Peyer's patch (tissue), 4 donors: ENCODE measurements around the gene PRR35. TPM values are rescaled to one million over a fixed set of nuclear protein-coding genes. Genes with fewer than 3 reads are reported as not detected.
A peak's percentile ranks its signal among the peaks of the same experiment; 100 is the strongest.

Experiments
- DNase-seq, 3 donors: peaks; one replicate each; pipeline ENCODE4 v3.0.0-alpha.2; 2017 to 2019
- H3K27ac ChIP-seq, 4 donors: fragments of 200-600 bp; sonication (generic); one replicate each; pipeline ENCODE4 v1.5.1; 2016 to 2019
- H3K27me3 ChIP-seq, 2 donors: fragments of 200-600 bp; sonication (generic); one replicate each; pipeline ENCODE4 v1.5.1; 2019
- H3K36me3 ChIP-seq, 3 donors: fragments of 200-600 bp; sonication (generic); one replicate each; pipeline ENCODE4 v1.5.1; 2016 to 2019
- H3K4me1 ChIP-seq, 4 donors: fragments of 200-600 bp; sonication (generic); one replicate each; pipeline ENCODE4 v1.5.1; 2016 to 2019
- H3K4me3 ChIP-seq, 4 donors: fragments of 200-600 bp; sonication (generic); 1 replicate in 3 of 4; 2 replicates in 1 of 4; pipeline ENCODE4 v1.5.1; 2016 to 2019; ENCODE audit warnings: mild to moderate bottlenecking in 1 of 4
- H3K9me3 ChIP-seq, 4 donors: fragments of 200-600 bp; sonication (generic); one replicate each; pipeline ENCODE4 v1.5.1; 2016 to 2019; ENCODE audit warnings: mild to moderate bottlenecking in 1 of 4
- POLR2A ChIP-seq, 2 donors: fragments of 450-650 bp; IDR thresholded peaks; one replicate each; pipeline ENCODE4 v1.5.1; 2017; ENCODE audit warnings: antibody characterized with exemption in 2 of 2, mild to moderate bottlenecking in 2 of 2, moderate library complexity in 2 of 2
- total RNA-seq, 4 donors: library from RNA; depleted of rRNA; stranded (reverse); fragments of >200 nt; gene quantifications; one replicate each; pipeline ENCODE4 v1.1.0, GENCODE V29; 2016
- TF ChIP-seq, protein P1 (sequence below), 6 experiments: fragments of 450-650 bp in 4 of 6; fragments of 200-600 bp in 2 of 6; sonication (generic) in 1 of 6; IDR thresholded peaks; one replicate each; pipeline ENCODE4 v1.5.1; 2017 to 2019; ENCODE audit warnings: antibody characterized with exemption in 6 of 6, mild to moderate bottlenecking in 3 of 6, moderate library complexity in 1 of 6

PRR35 gene
- total RNA-seq, 4 donors from 2014 or later: not detected

DNA sequence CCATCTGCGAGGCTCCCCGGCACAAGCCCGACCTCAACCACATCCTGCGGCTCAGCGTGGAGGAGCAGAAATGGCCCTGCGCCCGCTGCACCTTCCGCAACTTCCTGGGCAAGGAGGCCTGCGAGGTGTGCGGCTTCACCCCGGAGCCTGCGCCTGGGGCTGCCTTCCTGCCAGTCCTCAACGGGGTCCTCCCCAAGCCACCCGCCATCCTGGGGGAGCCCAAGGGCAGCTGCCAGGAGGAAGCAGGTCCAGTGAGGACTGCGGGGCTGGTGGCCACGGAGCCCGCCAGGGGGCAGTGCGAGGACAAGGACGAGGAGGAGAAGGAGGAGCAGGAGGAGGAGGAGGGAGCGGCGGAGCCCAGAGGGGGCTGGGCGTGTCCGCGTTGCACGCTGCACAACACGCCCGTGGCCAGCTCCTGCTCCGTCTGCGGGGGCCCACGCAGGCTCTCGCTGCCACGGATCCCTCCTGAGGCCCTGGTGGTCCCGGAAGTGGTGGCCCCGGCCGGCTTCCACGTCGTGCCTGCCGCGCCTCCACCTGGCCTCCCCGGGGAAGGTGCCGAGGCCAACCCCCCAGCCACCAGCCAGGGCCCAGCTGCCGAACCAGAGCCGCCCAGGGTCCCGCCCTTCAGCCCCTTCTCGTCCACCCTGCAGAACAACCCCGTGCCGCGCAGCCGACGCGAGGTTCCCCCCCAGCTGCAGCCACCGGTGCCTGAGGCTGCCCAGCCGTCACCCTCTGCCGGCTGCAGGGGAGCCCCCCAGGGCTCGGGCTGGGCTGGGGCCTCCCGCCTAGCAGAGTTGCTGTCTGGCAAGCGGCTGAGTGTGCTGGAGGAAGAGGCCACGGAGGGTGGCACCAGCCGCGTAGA is 13.1 kb upstream of the PRR35 start:
- TF ChIP-seq POLR2A (IDR thresholded peaks at IDR 0.05): no peak
- TF ChIP-seq, protein P1, sequence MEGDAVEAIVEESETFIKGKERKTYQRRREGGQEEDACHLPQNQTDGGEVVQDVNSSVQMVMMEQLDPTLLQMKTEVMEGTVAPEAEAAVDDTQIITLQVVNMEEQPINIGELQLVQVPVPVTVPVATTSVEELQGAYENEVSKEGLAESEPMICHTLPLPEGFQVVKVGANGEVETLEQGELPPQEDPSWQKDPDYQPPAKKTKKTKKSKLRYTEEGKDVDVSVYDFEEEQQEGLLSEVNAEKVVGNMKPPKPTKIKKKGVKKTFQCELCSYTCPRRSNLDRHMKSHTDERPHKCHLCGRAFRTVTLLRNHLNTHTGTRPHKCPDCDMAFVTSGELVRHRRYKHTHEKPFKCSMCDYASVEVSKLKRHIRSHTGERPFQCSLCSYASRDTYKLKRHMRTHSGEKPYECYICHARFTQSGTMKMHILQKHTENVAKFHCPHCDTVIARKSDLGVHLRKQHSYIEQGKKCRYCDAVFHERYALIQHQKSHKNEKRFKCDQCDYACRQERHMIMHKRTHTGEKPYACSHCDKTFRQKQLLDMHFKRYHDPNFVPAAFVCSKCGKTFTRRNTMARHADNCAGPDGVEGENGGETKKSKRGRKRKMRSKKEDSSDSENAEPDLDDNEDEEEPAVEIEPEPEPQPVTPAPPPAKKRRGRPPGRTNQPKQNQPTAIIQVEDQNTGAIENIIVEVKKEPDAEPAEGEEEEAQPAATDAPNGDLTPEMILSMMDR (IDR thresholded peaks at IDR 0.05): peak in 4 of 6 experiments; percentile 40 to 77 (median 70)
- no peaks in the 10 kb centered on the region for H3K27me3 ChIP-seq
- no peaks in the 10 kb centered on the region for H3K9me3 ChIP-seq
- peaks cover 0 to 21% (median 0%) of the 10 kb centered on the region in 4 donors for H3K4me1 ChIP-seq
- peak overlapping the region in 2 of 4 donors; percentile 1 to 31 for H3K27ac ChIP-seq
- H3K36me3 ChIP-seq: peaks cover 0 to 59% (median 0%) of the 10 kb centered on the region in 3 donors
- DNase-seq: peak; percentile 49 to 89 (median 82)
- peak overlapping the region in 2 of 4 donors; percentile 18 to 19 for H3K4me3 ChIP-seq

DNA sequence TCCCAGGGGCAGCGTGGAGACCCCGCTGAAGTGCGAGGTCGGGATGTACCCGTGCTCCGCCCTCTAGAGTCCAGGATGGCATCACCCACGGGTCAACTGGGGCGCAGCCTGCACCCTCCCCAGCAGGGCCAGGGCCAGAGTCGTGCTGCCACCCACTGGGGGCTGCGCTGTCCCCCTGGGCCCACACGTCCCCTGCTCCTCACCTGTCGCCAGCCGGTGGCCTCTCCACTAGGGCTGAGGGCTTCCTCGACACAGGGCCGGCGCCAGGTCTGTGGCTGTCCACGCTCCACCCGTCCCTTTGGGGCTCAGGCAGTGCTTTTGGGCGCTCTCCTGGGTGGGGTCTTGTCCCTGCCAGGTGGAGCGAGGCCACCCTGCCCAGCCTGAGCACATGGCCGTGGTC is 11.6 kb upstream of the PRR35 start:
- no peak overlapping the region for H3K4me3 ChIP-seq
- no peak for DNase-seq
- H3K9me3 ChIP-seq: no peaks in the 10 kb centered on the region
- H3K27ac ChIP-seq: no peak overlapping the region
- TF ChIP-seq POLR2A (IDR thresholded peaks at IDR 0.05): no peak
- TF ChIP-seq, protein P1 (IDR thresholded peaks at IDR 0.05): no peak
- H3K36me3 ChIP-seq: peaks cover 0 to 71% (median 0%) of the 10 kb centered on the region in 3 donors
- H3K27me3 ChIP-seq: no peaks in the 10 kb centered on the region
- H3K4me1 ChIP-seq: peaks cover 0 to 16% (median 0%) of the 10 kb centered on the region in 4 donors

DNA sequence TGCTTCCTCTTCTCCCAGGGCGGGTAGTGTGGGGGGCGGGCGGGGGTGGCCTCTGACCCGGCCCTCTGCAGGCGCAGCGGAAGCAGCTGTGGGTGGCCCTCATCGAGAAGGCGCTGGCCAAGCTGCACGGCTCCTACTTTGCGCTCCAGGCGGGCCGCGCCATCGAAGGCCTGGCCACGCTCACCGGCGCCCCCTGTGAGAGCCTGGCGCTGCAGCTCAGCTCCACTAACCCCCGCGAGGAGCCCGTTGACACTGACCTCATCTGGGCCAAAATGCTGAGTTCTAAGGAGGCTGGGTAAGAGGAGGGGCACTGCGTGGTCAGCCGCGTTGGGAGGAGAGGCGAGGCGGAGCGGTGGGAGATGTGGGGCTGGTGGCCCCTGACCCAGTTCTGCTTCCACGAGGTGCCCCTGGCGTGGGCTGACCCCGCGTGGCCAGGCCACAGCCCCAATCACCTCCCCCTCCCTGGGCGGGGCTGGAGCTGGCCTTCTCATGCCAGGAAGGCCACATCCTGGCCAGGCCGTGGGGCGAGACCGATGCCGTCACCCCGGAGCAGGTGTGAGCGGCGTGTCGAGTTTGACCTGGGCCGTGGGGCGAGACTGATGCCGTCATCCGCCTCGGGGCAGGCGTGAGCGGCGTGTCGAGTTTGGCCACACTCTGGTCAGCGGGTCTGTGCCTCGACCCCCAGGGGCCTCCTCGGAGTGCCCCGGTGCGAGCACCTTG is 10.5 kb upstream of the PRR35 start:
- DNase-seq: no peak
- peaks cover 0 to 68% (median 0%) of the 10 kb centered on the region in 3 donors for H3K36me3 ChIP-seq

DNA sequence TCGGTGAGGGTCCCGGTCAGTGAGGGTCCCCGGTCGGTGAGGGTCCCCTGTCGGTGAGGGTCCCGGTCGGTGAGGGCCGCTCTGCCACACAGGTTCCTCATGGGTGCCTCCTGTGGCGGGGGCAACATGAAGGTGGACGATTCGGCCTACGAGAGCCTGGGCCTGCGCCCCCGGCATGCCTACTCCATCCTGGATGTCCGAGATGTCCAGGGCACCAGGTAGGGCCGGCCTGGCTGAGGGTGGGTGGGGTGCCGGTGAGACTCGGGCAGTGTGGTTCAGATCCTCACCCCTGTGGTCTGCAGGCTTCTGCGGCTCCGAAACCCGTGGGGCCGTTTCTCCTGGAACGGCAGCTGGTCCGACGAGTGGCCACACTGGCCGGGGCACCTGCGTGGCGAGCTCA is 9.0 kb upstream of the PRR35 start:
- peaks cover 0 to 68% (median 0%) of the 10 kb centered on the region in 3 donors for H3K36me3 ChIP-seq

More for the DNA sequence above, 10.5 kb upstream of the PRR35 start:
- H3K4me1 ChIP-seq: peaks cover 0 to 21% (median 0%) of the 10 kb centered on the region in 4 donors
- no peak overlapping the region for H3K27ac ChIP-seq
- H3K4me3 ChIP-seq: no peak overlapping the region
- TF ChIP-seq, protein P1 (IDR thresholded peaks at IDR 0.05): no peak
- no peak for TF ChIP-seq POLR2A (IDR thresholded peaks at IDR 0.05)
- H3K27me3 ChIP-seq: no peaks in the 10 kb centered on the region
- no peaks in the 10 kb centered on the region for H3K9me3 ChIP-seq

DNA sequence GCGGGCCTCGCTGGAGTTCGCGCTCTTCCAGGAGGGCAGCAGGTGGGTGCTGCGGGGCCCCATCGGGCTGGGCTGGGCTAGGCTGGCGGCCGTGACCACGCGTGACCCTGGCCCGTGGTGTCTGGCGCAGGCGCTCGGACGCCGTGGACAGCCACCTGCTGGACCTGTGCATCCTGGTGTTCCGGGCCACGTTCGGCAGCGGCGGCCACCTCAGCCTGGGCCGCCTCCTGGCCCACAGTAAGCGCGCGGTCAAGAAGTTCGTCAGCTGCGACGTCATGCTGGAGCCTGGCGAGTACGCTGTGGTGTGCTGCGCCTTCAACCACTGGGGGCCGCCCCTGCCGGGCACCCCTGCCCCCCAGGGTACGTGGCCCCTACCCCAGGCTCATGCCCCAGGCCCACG is 8.0 kb upstream of the PRR35 start:
- H3K4me1 ChIP-seq: peaks cover 0 to 16% (median 0%) of the 10 kb centered on the region in 4 donors
- H3K9me3 ChIP-seq: no peaks in the 10 kb centered on the region
- H3K4me3 ChIP-seq: no peak overlapping the region
- TF ChIP-seq, protein P1 (IDR thresholded peaks at IDR 0.05): no peak
- TF ChIP-seq POLR2A (IDR thresholded peaks at IDR 0.05): no peak
- no peak overlapping the region for H3K27ac ChIP-seq
- H3K27me3 ChIP-seq: no peaks in the 10 kb centered on the region
- peaks cover 0 to 66% (median 0%) of the 10 kb centered on the region in 3 donors for H3K36me3 ChIP-seq
- DNase-seq: no peak

More for the DNA sequence above, 9.0 kb upstream of the PRR35 start:
- Histone ChIP-seq H3K4me3 (no peak overlapping the region), H3K27me3 (no peaks in the 10 kb centered on the region), H3K4me1 (peaks cover 0 to 24% (median 0%) of the 10 kb centered on the region in 4 donors), H3K27ac (no peak overlapping the region), H3K9me3 (no peaks in the 10 kb centered on the region)
- TF ChIP-seq POLR2A (IDR thresholded peaks at IDR 0.05): no peak
- TF ChIP-seq, protein P1 (IDR thresholded peaks at IDR 0.05): no peak
- no peak for DNase-seq
